SK-N-SH (cell line): ENCODE measurements around the gene GNB1L. TPM values are rescaled to one million over a fixed set of nuclear protein-coding genes. Genes with fewer than 3 reads are reported as not detected.

ENCODE experiments used
- CTCF ChIA-PET: fragments of 300-600, 350-600 bp; formaldehyde crosslinking; extraction: SDS; loops from one replicate; lab custom pipeline; 2021; lab: Yijun Ruan, JAX
- POLR2A ChIA-PET: fragments of 350-600 bp; sonication (Branson Sonifier 250); formaldehyde crosslinking; extraction: SDS; loops from one replicate; lab custom pipeline; 2020; ENCODE audit warnings: antibody characterized with exemption, inconsistent platforms; lab: Yijun Ruan, JAX
- DNase-seq: peaks from one replicate; pipeline ENCODE4 v3.0.0; 2012
- H2AFZ ChIP-seq: fragments of 200-600 bp; sonication (generic); 2 replicates; pipeline ENCODE4 v1.8.1; 2016; ENCODE audit warnings: antibody characterized with exemption, mild to moderate bottlenecking, low read depth
- H3F3A ChIP-seq: fragments of 200-600 bp; sonication (generic); replicated peaks from 2 replicates; pipeline ENCODE3; 2016; ENCODE audit warnings: antibody characterized with exemption, mild to moderate bottlenecking; ENCODE audit not compliant: insufficient read depth
- H3K27ac ChIP-seq, 2 experiments: fragments of 200-500 bp in 1 of 2; fragments of 200-600 bp in 1 of 2; sonication (Bioruptor generic) in 1 of 2; sonication (generic), shearing (Covaris generic) in 1 of 2; 2 replicates each; pipeline versions ENCODE4 v1.5.1 to v1.6.1; 2014 to 2016; ENCODE audit warnings: low read depth in 2 of 2, inconsistent platforms in 1 of 2, low read length in 1 of 2, mild to moderate bottlenecking in 1 of 2, mixed read lengths in 1 of 2
- H3K27me3 ChIP-seq: fragments of 200-600 bp; sonication (generic), shearing (Covaris generic); 2 replicates; pipeline ENCODE4 v1.6.1; 2016; ENCODE audit warnings: mixed run types; ENCODE audit not compliant: insufficient read depth
- H3K36me3 ChIP-seq, 2 experiments: fragments of 200-500 bp in 1 of 2; fragments of 200-600 bp in 1 of 2; sonication (Bioruptor generic) in 1 of 2; sonication (generic) in 1 of 2; replicated peaks in 1 of 2; 2 replicates each; pipeline versions ENCODE3 to v1.5.1; 2014 to 2016; ENCODE audit warnings: low read length in 1 of 2, mild to moderate bottlenecking in 1 of 2; ENCODE audit not compliant: insufficient read depth in 2 of 2, control insufficient read depth in 1 of 2
- H3K4me1 ChIP-seq, 2 experiments: fragments of 200-500 bp in 1 of 2; fragments of 200-600 bp in 1 of 2; sonication (Bioruptor generic) in 1 of 2; sonication (generic), shearing (Covaris generic) in 1 of 2; 2 replicates each; pipeline versions ENCODE4 v1.5.1 to v1.6.1; 2014 to 2016; ENCODE audit warnings: low read depth in 1 of 2, low read length in 1 of 2, mixed run types in 1 of 2; ENCODE audit not compliant: insufficient read depth in 2 of 2, control insufficient read depth in 1 of 2
- H3K4me2 ChIP-seq: fragments of 200-600 bp; sonication (generic), shearing (Covaris generic); 2 replicates; pipeline ENCODE4 v1.6.1; 2017; ENCODE audit warnings: mixed run types
- H3K4me3 ChIP-seq, 2 experiments: fragments of 200-500 bp in 1 of 2; fragments of 200-600 bp in 1 of 2; sonication (Bioruptor generic) in 1 of 2; sonication (generic), shearing (Covaris generic) in 1 of 2; 2 replicates each; pipeline versions ENCODE4 v1.5.1 to v1.8.1; 2014 to 2016; ENCODE audit warnings: low read depth in 2 of 2, inconsistent platforms in 1 of 2, low read length in 1 of 2, mild to moderate bottlenecking in 1 of 2, mixed read lengths in 1 of 2, moderate library complexity in 1 of 2
- H3K79me2 ChIP-seq: fragments of 200-600 bp; sonication (generic); 2 replicates; pipeline ENCODE4 v1.8.1; 2017; ENCODE audit warnings: mild to moderate bottlenecking; ENCODE audit not compliant: insufficient read depth
- H3K9ac ChIP-seq: fragments of 200-600 bp; sonication (generic); 2 replicates; pipeline ENCODE4 v1.6.1; 2017; ENCODE audit warnings: mixed run types
- H3K9me2 ChIP-seq: fragments of 200-600 bp; sonication (generic); 2 replicates; pipeline ENCODE4 v1.6.1; 2017; ENCODE audit warnings: mixed run types
- H3K9me3 ChIP-seq: fragments of 200-600 bp; sonication (generic); 2 replicates; pipeline ENCODE4 v1.6.1; 2017; ENCODE audit warnings: mixed run types, mild to moderate bottlenecking, moderate library complexity
- H4K20me1 ChIP-seq: fragments of 200-600 bp; sonication (generic); 2 replicates; pipeline ENCODE4 v1.6.1; 2017; ENCODE audit warnings: mild to moderate bottlenecking, mixed run types; ENCODE audit not compliant: insufficient read depth
- EZH2phosphoT487 ChIP-seq: fragments of 200-600 bp; sonication (generic); IDR thresholded peaks from 2 replicates; pipeline ENCODE4 v1.6.1; 2017; ENCODE audit warnings: low read depth, mixed run types, mild to moderate bottlenecking, antibody characterized with exemption, moderate library complexity, borderline replicate concordance
- FOSL2 ChIP-seq: IDR thresholded peaks from 2 replicates; pipeline ENCODE4 v1.4.0; 2012; ENCODE audit warnings: low read depth, mild to moderate bottlenecking, moderate library complexity, borderline replicate concordance
- FOXJ3 ChIP-seq: sonication (generic); formaldehyde crosslinking; IDR thresholded peaks from 2 replicates; pipeline ENCODE4 v1.5.1; 2020; ENCODE audit warnings: mild to moderate bottlenecking, missing genetic modification reagents
- FOXM1 ChIP-seq: IDR thresholded peaks from 2 replicates; pipeline ENCODE4 v1.4.0; 2012; ENCODE audit warnings: low read depth, mild to moderate bottlenecking
- JUND ChIP-seq: IDR thresholded peaks from 2 replicates; pipeline ENCODE4 v1.4.0; 2012
- MEF2A ChIP-seq: IDR thresholded peaks from 2 replicates; pipeline ENCODE4 v1.4.0; 2012; ENCODE audit warnings: low read depth, borderline replicate concordance
- NRF1 ChIP-seq: IDR thresholded peaks from 2 replicates; pipeline ENCODE4 v1.6.1; 2012; ENCODE audit warnings: low read depth, mild to moderate bottlenecking, low read length
- POLR2AphosphoS5 ChIP-seq: IDR thresholded peaks from 2 replicates; pipeline ENCODE4 v1.6.1; 2012; ENCODE audit warnings: low read depth, low read length
- RAD21 ChIP-seq: IDR thresholded peaks from 2 replicates; pipeline ENCODE4 v1.6.1; 2012; ENCODE audit warnings: mild to moderate bottlenecking, low read length
- RFX5 ChIP-seq: IDR thresholded peaks from 2 replicates; pipeline ENCODE4 v1.6.1; 2012; ENCODE audit warnings: mild to moderate bottlenecking, improper control_type of control experiment, low read length
- RXRA ChIP-seq: IDR thresholded peaks from 2 replicates; pipeline ENCODE4 v1.4.0; 2012; ENCODE audit warnings: low read depth, mild to moderate bottlenecking, borderline replicate concordance
- SMC3 ChIP-seq: IDR thresholded peaks from 2 replicates; pipeline ENCODE4 v1.6.1; 2012; ENCODE audit warnings: low read depth, low read length, improper control_type of control experiment
- TCF12 ChIP-seq: IDR thresholded peaks from 2 replicates; pipeline ENCODE4 v1.4.0; 2012
- TEAD4 ChIP-seq: IDR thresholded peaks from 2 replicates; pipeline ENCODE4 v1.4.0; 2012; ENCODE audit warnings: mild to moderate bottlenecking, borderline replicate concordance; ENCODE audit not compliant: insufficient read depth
- WGBS: methylation state at CpG from one replicate; pipeline ENCODE4 v1.1.6; 2017; ENCODE audit warnings: low lambda C conversion rate; 5-methylcytosine and 5-hydroxymethylcytosine counted together
- polyA plus RNA-seq, 3 experiments: library from polyadenylated mRNA; depleted of rRNA; stranded (reverse); fragments of >200 nt; gene quantifications; 2 replicates each; pipeline ENCODE4 v1.2.3, GENCODE V29; 2012
- TF ChIP-seq, protein P1 (sequence below): IDR thresholded peaks from 2 replicates; pipeline ENCODE4; 2012
- TF ChIP-seq, protein P2 (sequence below): IDR thresholded peaks from 2 replicates; pipeline ENCODE4 v1.4.0; 2012; ENCODE audit warnings: low read depth, borderline replicate concordance
- TF ChIP-seq, protein P3 (sequence below): IDR thresholded peaks from 2 replicates; pipeline ENCODE4 v1.6.1; 2012; ENCODE audit warnings: mild to moderate bottlenecking, low read depth, low read length, moderate library complexity
- TF ChIP-seq, protein P4 (sequence below): IDR thresholded peaks from 2 replicates; pipeline ENCODE4 v1.4.0; 2012; ENCODE audit warnings: low read depth

Gene GNB1L
- polyA plus RNA-seq, 1 of the 3 experiments (the other 2 are of a cell fraction), result 5.9 TPM

DNA sequence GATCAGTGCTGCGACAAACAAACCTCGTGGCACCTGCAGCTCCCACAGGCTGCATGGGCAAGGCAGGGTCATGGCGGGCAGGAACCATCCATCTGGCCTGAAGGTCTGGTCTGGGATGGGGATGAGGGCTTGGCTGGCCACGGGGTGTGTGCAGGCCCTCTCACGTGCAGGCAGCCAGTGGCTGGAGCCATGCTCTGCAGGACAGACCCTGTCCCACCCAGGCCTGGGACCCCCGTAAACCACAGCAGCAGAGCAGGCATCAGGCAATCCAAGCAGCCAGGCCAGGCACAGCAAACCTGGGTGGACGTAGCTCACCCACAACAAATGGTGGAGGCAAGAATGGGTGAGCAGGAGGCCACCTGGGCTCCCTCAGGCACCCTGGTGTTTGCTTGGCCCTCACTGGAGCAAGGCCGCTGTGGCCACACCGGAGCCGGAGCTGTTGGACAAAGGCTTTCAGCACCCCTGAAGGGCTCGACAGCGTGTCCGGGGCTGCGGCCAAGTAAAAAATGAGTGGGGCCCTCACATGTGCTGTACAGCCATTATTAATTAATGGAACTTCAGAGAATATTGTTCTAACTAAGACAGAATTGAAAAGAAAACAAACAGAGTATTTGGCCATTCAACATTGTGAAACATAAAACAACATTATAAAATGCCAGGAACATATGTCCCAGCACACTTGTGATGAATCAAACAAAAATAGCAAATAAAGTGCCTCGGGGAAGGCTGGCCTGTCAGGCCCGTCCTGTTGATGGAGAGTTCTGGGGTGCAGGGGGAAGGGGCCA is 24.0 kb upstream of the GNB1L start:
- Histone ChIP-seq H3K4me1 (peaks cover 38 to 41% of the 10 kb centered on the region in 2 experiments; a peak in 3 of 4 replicates), H3K9ac (no peak overlapping the region), H3K9me3 (no peaks in the 10 kb centered on the region), H3K27ac (no peak overlapping the region), H3K4me2 (no peak overlapping the region), H3K4me3 (no peak overlapping the region), H3K36me3 (no peaks in the 10 kb centered on the region), H3K27me3 (no peaks in the 10 kb centered on the region), H3K79me2 (peaks cover 26% of the 10 kb centered on the region; the same call in 1 of the 2 replicates), H3F3A (peaks cover 18% of the 10 kb centered on the region), H2AFZ (no peak overlapping the region), H3K9me2 (no peaks in the 10 kb centered on the region), H4K20me1 (no peaks in the 10 kb centered on the region)
- ChIA-PET CTCF (interaction anchor here (0.6 to 6.1 kb wide), 6 partner anchors 11 to 147 kb away, joined by 3 to 64 read pairs (median 4); no protein-coding TSS in a partner anchor), POLR2A (no interaction called here)
- no peak for TF ChIP-seq FOXJ3 (CRISPR knock-in tag)
- TF ChIP-seq POLR2AphosphoS5, result no peak
- no peak for TF ChIP-seq RAD21
- TF ChIP-seq TCF12, result no peak
- no peak for TF ChIP-seq NRF1
- TF ChIP-seq, protein P1, sequence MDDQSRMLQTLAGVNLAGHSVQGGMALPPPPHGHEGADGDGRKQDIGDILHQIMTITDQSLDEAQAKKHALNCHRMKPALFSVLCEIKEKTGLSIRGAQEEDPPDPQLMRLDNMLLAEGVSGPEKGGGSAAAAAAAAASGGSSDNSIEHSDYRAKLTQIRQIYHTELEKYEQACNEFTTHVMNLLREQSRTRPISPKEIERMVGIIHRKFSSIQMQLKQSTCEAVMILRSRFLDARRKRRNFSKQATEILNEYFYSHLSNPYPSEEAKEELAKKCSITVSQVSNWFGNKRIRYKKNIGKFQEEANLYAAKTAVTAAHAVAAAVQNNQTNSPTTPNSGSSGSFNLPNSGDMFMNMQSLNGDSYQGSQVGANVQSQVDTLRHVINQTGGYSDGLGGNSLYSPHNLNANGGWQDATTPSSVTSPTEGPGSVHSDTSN, result no peak
- no peak for TF ChIP-seq RXRA
- TF ChIP-seq JUND, result no peak
- TF ChIP-seq TEAD4, result no peak
- no peak for TF ChIP-seq FOXM1
- TF ChIP-seq FOSL2, result no peak
- TF ChIP-seq EZH2phosphoT487, result no peak
- TF ChIP-seq, protein P2, sequence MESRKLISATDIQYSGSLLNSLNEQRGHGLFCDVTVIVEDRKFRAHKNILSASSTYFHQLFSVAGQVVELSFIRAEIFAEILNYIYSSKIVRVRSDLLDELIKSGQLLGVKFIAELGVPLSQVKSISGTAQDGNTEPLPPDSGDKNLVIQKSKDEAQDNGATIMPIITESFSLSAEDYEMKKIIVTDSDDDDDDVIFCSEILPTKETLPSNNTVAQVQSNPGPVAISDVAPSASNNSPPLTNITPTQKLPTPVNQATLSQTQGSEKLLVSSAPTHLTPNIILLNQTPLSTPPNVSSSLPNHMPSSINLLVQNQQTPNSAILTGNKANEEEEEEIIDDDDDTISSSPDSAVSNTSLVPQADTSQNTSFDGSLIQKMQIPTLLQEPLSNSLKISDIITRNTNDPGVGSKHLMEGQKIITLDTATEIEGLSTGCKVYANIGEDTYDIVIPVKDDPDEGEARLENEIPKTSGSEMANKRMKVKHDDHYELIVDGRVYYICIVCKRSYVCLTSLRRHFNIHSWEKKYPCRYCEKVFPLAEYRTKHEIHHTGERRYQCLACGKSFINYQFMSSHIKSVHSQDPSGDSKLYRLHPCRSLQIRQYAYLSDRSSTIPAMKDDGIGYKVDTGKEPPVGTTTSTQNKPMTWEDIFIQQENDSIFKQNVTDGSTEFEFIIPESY, result no peak
- TF ChIP-seq MEF2A, result no peak
- TF ChIP-seq RFX5, result no peak
- TF ChIP-seq, protein P3, sequence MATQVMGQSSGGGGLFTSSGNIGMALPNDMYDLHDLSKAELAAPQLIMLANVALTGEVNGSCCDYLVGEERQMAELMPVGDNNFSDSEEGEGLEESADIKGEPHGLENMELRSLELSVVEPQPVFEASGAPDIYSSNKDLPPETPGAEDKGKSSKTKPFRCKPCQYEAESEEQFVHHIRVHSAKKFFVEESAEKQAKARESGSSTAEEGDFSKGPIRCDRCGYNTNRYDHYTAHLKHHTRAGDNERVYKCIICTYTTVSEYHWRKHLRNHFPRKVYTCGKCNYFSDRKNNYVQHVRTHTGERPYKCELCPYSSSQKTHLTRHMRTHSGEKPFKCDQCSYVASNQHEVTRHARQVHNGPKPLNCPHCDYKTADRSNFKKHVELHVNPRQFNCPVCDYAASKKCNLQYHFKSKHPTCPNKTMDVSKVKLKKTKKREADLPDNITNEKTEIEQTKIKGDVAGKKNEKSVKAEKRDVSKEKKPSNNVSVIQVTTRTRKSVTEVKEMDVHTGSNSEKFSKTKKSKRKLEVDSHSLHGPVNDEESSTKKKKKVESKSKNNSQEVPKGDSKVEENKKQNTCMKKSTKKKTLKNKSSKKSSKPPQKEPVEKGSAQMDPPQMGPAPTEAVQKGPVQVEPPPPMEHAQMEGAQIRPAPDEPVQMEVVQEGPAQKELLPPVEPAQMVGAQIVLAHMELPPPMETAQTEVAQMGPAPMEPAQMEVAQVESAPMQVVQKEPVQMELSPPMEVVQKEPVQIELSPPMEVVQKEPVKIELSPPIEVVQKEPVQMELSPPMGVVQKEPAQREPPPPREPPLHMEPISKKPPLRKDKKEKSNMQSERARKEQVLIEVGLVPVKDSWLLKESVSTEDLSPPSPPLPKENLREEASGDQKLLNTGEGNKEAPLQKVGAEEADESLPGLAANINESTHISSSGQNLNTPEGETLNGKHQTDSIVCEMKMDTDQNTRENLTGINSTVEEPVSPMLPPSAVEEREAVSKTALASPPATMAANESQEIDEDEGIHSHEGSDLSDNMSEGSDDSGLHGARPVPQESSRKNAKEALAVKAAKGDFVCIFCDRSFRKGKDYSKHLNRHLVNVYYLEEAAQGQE, result no peak
- TF ChIP-seq, protein P4, sequence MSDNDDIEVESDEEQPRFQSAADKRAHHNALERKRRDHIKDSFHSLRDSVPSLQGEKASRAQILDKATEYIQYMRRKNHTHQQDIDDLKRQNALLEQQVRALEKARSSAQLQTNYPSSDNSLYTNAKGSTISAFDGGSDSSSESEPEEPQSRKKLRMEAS, result no peak
- TF ChIP-seq SMC3, result no peak
- DNase-seq, result peak; percentile 34
- WGBS, result 90% methylated on average over 12 of the region's 16 CpGs
